Stimulated activated CD4-positive, alpha-beta T cell treated with anti-CD3 and anti-CD28 coated beads, Interleukin-4, amount 100 ng/mL, for 4 hours (primary cell): ENCODE data around the gene CLEC2L.

ENCODE experiments used
- DNase-seq, 2 experiments: peaks; one replicate each; pipeline ENCODE4 v3.0.0-alpha.2; 2020

The CLEC2L gene

DNA sequence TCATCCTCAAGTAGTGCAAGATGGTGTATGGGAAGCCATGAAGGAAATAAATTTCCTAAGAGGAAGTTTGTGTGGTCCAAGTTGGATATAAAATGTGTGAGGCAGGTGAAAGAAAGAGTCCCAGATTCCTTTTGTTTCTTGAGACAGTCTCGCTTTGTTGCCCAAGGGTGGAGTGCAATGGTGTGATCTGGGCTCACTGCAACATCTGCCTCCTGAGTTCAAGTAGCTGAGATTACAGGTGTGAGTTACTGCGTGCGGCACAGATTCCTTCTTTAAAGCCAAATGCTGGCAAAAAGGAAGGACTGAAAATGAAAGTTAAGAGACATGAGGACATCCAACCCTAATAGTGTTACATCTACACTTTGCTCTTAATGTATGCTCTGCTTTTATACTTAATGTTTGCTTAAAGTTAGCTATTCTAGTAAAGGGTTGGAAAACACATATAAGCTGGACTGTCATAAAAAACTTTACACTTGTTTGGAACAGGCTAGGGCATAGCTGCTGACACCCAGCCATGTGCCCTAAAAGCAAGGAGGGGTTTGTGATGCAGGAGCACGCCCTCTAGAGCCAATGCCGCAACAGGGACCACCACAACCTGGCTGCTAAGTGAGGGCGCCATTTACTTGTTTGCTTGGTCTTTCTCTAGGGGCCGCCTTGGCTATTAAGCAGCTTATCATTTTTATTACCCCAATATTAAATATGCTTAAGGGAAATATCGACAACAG lies 34.5 kb downstream of the CLEC2L start:
- DNase-seq, result no peak

GRCh38 chr7:139559364-139560105 lies 36.0 kb downstream of the CLEC2L start:
- DNase-seq, result no peak

DNA sequence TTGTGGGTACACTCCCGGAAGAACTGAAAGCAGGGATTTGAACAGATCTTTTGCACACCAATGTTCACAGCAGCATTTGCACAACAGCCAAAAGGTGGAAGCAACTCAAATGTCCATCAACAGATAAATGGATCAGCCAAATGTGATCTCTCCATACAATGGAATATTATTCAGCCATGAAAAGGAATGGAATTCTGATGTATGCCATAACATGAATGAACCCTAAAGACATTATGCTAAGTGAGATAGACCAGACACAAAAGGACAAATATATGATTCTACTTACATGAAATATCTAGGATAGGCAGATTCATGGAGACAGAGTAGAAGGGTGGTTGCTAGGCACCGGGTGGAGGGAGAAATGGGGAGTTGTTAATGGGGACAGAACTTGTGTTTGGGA lies 36.7 kb downstream of the CLEC2L start:
- DNase-seq, result no peak

DNA sequence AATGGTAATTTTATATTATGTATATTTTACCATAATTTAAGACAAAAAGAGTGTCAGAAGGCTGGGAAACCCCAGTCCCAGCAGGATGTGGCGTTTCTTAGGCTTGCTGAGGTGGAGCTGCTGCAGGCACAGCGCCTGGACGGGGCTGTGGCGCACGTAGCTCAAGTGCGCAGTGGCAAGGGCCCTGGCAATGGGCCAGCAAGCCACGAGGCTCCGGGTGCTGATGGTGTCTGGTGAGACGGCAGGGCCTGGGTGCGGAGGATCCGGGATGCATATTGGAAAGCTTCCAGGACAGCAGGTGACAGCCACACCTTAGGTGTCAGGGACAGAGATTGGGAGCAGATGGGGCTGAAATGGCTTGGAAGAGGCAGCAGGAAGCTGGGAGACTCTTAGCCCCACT lies 37.2 kb downstream of the CLEC2L start:
- DNase-seq, result no peak

GRCh38 chr7:139562491-139562890 lies 39.0 kb downstream of the CLEC2L start:
- no peak for DNase-seq

GRCh38 chr7:139562961-139563565 lies 39.6 kb downstream of the CLEC2L start:
- no peak for DNase-seq

DNA sequence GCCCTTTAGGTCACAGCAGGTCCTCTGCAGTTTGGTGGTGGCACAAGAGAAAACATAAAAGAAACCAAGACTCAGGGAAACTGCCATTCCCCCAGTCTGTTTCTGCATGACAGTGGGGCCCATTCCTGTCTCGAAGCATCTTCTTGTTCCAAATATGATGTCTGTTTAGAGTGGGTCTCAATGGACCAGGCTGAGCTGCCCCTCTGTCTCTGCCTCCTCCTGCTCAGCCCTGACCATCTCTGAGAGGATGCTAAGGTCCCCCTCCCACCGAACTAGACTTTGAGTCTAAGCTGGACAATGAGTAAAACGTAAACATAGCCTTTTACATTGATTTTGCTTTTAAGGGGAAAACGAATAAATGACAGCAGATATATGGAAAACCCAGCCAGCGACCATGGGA lies 40.4 kb downstream of the CLEC2L start:
- DNase-seq, result no peak

- no peak for DNase-seq
Measured at GRCh38 chr7:139566075-139566474, 42.6 kb downstream of the CLEC2L start.

DNA sequence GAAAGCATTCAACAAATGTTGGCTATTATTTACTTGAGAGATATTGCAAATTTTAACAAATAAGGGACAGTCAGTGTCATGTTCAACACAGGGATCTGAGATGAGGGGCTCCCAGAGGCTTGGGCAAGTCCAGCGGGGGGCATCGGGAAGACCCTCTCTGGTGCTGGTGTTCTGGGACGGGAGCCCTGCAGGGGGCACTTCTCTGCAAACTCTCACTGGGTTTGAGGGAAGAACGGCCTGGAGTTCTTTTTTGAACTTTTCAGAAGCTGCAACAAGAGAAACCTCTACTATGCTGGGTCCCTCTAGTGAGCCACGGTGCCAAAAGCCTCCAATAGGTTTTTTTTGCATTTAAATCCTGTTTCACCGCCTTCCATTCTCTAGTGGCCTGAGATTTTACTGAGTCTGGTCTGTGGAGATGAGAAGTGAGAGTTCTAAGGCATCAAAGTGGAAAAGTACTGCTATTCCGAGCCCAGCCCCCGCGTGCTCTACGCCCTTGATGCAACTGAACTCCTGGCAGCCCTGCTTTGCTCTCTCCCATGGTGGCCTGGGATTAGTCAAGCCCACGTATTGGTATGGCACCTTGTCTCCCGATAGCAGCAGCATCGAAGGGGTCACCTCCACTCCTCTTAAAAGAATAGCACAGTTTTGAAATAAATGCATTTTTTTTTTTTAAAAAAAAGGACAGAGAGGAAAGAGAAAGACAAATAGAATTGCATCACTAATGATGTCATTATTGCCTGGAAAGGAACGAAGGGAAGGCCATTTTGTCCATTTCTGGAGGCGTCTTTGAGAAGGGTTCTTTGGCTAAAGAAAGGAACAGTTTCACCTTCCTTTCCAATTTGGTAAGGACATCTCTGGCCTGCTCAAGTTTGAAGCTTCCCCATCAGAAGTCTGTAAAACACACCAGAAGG lies 43.5 kb downstream of the CLEC2L start:
- DNase-seq, result no peak

GRCh38 chr7:139567647-139568345 lies 44.3 kb downstream of the CLEC2L start:
- no peak for DNase-seq

GRCh38 chr7:139568346-139568675 lies 44.8 kb downstream of the CLEC2L start:
- no peak for DNase-seq

DNA sequence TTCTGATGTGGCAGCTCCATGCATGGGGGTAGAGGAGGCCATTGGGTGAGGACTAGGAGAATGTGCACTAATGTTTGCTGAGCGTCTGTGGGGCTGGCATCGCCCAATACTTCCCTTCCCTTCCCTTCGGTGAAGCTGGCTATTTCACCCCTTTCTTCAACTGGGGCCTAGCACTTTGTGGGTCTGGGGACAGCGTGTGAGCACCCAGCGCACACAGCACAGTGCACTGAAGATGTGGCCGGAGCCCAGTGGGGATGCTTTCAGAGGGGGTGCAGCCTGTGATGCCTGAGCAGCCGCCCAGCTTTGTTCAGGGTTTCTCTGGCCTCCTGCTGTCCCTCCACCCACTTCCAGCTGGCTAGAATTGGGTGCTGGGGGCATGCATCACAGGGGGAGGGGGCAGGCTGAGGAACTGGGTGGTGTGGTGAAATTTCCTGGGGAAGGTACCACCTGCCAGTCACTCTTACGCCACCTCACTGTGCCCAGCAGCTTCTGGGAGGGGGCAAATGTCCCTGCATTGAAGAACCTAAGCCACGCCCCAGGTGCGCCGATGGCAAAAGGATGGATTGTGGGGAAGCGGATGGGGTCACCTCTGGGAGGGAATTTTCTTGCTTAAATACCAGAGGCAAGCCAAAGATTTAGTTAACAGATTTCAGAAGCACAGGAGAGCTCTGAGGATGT lies 45.5 kb downstream of the CLEC2L start:
- no peak for DNase-seq

DNA sequence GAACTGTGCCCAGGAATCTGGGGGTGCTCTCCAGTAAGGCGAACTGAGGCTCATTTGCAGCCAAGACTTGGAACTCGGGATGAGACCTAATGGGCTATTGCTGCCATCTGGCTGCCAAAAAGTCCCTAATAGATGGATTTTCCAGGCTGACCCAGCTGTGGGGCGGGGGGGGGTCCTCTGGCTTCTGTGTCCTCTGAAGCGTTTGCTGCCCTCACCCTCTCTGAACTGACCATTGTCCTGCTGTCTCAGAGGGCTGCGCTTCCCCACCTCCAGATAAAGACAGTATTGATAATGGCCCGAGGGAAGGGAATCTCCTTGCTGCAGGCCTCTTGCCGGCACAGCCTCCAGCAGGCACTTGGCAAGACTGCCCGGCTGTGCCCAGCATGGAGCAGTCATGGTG lies 46.6 kb downstream of the CLEC2L start:
- no peak for DNase-seq

DNA sequence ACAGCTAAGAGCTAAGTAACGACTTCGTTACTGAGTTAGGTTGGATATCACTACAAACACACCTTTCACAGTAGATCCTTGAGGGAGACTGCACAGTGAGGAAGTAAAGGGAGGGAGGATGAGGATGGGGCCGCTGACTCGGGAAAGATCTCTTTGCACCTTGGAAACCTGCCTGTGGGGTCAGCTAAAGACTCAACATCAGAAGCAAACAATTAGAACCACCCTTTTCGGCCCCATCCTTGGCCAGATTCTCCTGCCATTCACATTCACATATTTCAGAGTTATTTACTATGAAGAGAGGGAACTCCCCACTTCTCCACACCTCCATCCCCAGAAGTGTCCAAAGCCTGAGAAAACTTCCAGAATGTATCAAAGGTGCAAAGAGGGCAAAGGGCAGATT lies 47.1 kb downstream of the CLEC2L start:
- DNase-seq, result no peak

- DNase-seq, result no peak
Measured at GRCh38 chr7:139571190-139571589, 47.7 kb downstream of the CLEC2L start.

GRCh38 chr7:139571651-139572050 lies 48.2 kb downstream of the CLEC2L start:
- DNase-seq, result no peak

GRCh38 chr7:139572071-139572470 lies 48.6 kb downstream of the CLEC2L start:
- DNase-seq, result no peak

DNA sequence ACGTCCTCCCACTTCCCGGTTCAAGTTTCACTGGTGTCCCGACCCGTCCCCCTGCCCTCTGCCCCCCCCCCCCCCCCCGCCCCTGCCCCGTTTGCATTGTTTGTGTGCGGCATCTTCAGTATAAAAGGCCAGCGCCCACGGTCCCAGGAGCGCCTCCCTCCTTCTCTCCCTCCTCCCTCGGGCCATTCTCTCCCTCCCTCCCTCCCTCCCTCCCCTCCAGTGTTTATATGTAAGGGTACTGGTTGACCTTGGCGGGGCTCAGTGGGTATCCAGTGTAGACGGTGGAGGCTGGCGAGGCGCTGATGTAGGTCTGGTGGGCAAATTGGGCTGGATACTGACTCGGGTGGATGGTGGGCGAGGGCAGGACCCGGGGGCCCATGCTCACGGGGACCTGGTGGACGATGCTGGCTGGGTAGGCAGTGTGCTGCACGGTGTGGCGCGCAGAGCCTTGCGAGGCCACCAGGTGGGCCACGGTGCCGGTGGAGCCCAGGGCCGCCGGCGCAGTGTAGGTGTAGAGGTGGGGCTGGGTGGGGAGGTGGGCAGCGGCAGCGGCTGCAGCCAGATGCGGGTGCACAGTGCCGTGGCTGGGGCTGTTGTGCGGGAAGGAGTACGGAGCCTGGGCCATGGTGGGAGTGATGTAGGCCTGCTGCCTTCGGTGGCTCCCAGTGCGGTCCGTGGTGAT lies 49.4 kb downstream of the CLEC2L start:
- no peak for DNase-seq

DNA sequence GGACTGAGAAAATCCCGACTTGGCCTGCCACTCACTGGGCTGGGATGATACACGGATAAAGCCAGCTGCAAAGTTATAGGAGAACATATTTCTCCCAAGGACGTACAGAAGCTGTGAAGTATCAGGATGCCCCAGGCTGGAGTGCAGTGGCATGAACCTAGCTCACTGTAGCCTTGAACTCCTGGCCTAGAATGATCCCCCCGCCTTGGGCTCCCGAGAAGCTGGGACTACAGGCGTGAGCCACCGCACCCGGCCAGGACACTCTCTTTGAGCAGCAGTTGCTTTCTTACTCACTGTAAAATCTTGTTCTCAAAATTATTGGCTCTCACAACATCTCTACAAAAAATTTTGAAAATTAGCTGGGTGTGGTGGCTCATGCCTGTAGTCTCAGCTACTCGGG lies 50.4 kb downstream of the CLEC2L start:
- DNase-seq, result no peak

DNA sequence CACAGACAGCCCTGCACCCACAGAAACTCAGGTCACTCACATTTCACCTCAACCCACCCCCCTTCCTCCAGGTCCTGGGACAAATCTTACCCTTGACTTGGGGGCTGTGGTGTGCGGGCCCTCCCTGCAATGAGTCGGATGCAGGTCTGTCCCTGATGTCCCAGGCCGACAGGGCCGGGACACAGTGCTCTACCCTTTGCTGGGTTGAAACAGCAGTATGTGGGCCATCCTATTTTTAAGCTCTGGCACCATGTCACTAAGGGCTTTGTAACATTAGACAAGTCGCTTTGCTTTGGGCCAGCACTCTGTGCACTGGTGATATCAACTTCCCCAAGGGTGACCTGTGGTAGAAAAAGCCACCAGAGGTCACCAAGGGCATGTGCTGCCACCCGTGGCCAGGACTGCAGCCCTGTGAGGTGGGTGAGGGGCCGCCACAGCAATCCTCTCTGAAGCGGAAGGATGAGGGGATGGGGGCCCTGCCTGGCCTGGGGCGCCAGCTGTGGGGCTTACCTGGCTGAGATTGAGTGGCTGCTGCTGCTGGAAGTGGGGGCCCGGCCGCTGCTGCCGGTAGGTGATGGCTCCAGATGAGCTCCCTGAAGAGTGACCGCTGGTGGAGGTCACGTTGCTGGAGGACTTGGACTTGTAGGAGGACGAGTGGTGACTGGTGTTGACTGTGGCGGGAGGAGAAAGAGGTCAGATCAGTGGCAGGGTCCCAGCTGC lies 51.3 kb downstream of the CLEC2L start:
- DNase-seq, result no peak

- no peak for DNase-seq
Measured at GRCh38 chr7:139575338-139575680, 51.8 kb downstream of the CLEC2L start.
